ENCODE measurements around the gene FAM237B. TPM values are rescaled to one million over a fixed set of nuclear protein-coding genes. Genes with fewer than 3 reads are reported as not detected.
A peak's percentile ranks its signal among the peaks of the same experiment; 100 is the strongest.

Gene FAM237B
- total and polyA plus RNA-seq, 9 of the 15 experiments (the other 6 are each of a cell fraction or from before 2014, with no cell fraction given): not detected

GRCh38 chr7:90298145-90299038, 22.7 kb downstream of the FAM237B start (continued):
- TF ChIP-seq CTCF (IDR thresholded peaks at IDR 0.05 in 2 of 3, conservative IDR thresholded peaks at IDR 0.05 in 1 of 3; ENCODE audit: insufficient read depth in 2 of 3, low read depth in 1 of 3, low read length in 3 of 3) (peak; percentile 56 to 78 (median 72)), RNF2 (IDR thresholded peaks at IDR 0.05) (no peak), SMC3 (conservative IDR thresholded peaks at IDR 0.05; ENCODE audit: insufficient read depth, low read depth, low read length) (peak; percentile 56)

- intact Hi-C loops (cut with micrococcal nuclease) (no loop called here), in situ Hi-C loops (cut with MboI) (no loop called here)
- DNase-seq (ENCODE audit: extremely low read depth in 1 of 4, low spot score in 3 of 4): no peak
- ATAC-seq: no peak
- H3K9ac ChIP-seq (ENCODE audit: insufficient read depth in 1 of 2, low read depth in 2 of 2, low read length in 2 of 2): no peak overlapping the region
- BruUV-seq (replicated peaks): no TSS peak
- H2AFZ ChIP-seq (ENCODE audit: low read depth, low read length): no peak overlapping the region
- H3K79me2 ChIP-seq (ENCODE audit: control insufficient read depth, insufficient read depth, low read length): no peaks in the 10 kb centered on the region
- ChIA-PET POLR2A (no interaction called here), CTCF (ENCODE audit: low intra/inter-chr PET ratio) (no interaction called here)
- 1% methylated on average over 3 of the region's 3 CpGs for WGBS (ENCODE audit: insufficient coverage, low coverage, missing lambda C conversion rate)
- H3K4me1 ChIP-seq (replicated peaks in 1 of 2; ENCODE audit: control insufficient read depth in 2 of 2, insufficient read depth in 2 of 2, low read length in 2 of 2): no peaks in the 10 kb centered on the region
- no peaks in the 10 kb centered on the region for H3K36me3 ChIP-seq (ENCODE audit: control insufficient read depth, insufficient read depth, low read length)
- FAIRE-seq: no peak
- TF ChIP-seq POLR2AphosphoS2 (IDR thresholded peaks at IDR 0.05; ENCODE audit: low read length): no peak
- no peak overlapping the region for H3K27ac ChIP-seq (ENCODE audit: extremely low read depth, low read depth, low read length)
- no peak overlapping the region for H3K4me2 ChIP-seq (ENCODE audit: insufficient read depth, low read length)
- no peaks in the 10 kb centered on the region for H3K9me3 ChIP-seq (replicated peaks; ENCODE audit: control insufficient read depth, insufficient read depth, low read depth, low read length)
- no peak overlapping the region for H3K4me3 ChIP-seq
- H4K20me1 ChIP-seq (replicated peaks; ENCODE audit: control insufficient read depth, insufficient read depth, low read length): no peaks in the 10 kb centered on the region
- no peaks in the 10 kb centered on the region for H3K9me1 ChIP-seq (ENCODE audit: control insufficient read depth, insufficient read depth, low read length)
- H3K27me3 ChIP-seq (ENCODE audit: control insufficient read depth in 2 of 2, insufficient read depth in 2 of 2, low read length in 2 of 2): no peaks in the 10 kb centered on the region
Measured at GRCh38 chr7:90290244-90291113, 30.6 kb downstream of the FAM237B start.
